Stimulated activated naive B cell treated with anti-CD40 and anti-IgM and Interleukin-4, amounts not matched to agents 10 μg/mL and 1 μg/mL and 100 μg/mL, for 72 hours (primary cell): ENCODE data around the gene TMEM253.

Source experiments
- ATAC-seq, 2 donors: fragments of 150-1000 bp; cut with Tn5 transposase; replicated peaks; 2 replicates each; pipeline ENCODE4 v1.10.0; 2021; ENCODE audit warnings: moderate library complexity in 1 of 2
- DNase-seq: peaks from one replicate; pipeline ENCODE4 v3.0.0; 2021
- H3K27ac Mint-ChIP-seq: one replicate; pipeline ENCODE4 v1.8.0; 2022; ENCODE audit warnings: mild to moderate bottlenecking, mixed read lengths
- H3K27me3 Mint-ChIP-seq, 2 donors: one replicate each; pipeline ENCODE4 v1.8.0; 2022; ENCODE audit warnings: mixed read lengths in 2 of 2
- H3K36me3 Mint-ChIP-seq, 2 donors: one replicate each; pipeline ENCODE4 v1.8.0; 2022; ENCODE audit warnings: mixed read lengths in 2 of 2, mild to moderate bottlenecking in 1 of 2
- H3K4me1 Mint-ChIP-seq, 2 donors: one replicate each; pipeline ENCODE4 v1.8.0; 2022; ENCODE audit warnings: mixed read lengths in 2 of 2, mild to moderate bottlenecking in 1 of 2
- H3K4me3 Mint-ChIP-seq, 2 donors: one replicate each; pipeline ENCODE4 v1.8.0; 2022; ENCODE audit warnings: mild to moderate bottlenecking in 2 of 2, mixed read lengths in 2 of 2, moderate library complexity in 1 of 2
- H3K9me3 Mint-ChIP-seq, 2 donors: one replicate each; pipeline ENCODE4 v1.8.0; 2022; ENCODE audit warnings: mixed read lengths in 2 of 2, mild to moderate bottlenecking in 1 of 2

Gene TMEM253

DNA sequence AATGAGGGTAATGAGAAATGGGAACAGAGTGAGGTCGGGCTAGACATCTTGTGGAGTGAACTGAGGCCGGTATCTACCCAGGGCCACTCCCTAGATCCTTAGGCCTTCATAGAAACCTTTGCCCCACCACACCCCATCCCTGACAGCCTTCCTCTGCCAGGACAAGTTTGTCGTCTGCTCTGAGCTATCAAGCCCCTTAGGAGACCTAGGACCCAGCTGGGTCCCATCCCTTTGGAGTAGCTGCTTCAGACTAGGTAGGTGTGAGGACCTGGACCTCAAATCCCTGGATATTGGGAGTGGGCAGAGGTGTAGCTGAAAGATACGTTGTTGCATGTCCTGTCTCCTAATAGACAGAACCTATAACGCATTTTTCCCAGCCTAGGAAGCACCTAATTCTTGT lies at the start of gene TMEM253:
Gene TMEM253, plus strand, starts transcription at position 136 of the 400 bp plus-strand sequence. CDS start 278 bp downstream, outside the sequence.
- ATAC-seq (no peak), DNase-seq (no peak)
- Mint-ChIP-seq H3K27ac (peak within 1 kb of the TSS; percentile 21), H3K4me1 (peaks cover 25 to 38% of the 10 kb centered on the region in 2 donors), H3K36me3 (no peaks in the 10 kb centered on the region), H3K9me3 (no peaks in the 10 kb centered on the region), H3K27me3 (peaks cover 7 to 25% of the 10 kb centered on the region in 2 donors), H3K4me3 (no peak within 1 kb of the TSS)

DNA sequence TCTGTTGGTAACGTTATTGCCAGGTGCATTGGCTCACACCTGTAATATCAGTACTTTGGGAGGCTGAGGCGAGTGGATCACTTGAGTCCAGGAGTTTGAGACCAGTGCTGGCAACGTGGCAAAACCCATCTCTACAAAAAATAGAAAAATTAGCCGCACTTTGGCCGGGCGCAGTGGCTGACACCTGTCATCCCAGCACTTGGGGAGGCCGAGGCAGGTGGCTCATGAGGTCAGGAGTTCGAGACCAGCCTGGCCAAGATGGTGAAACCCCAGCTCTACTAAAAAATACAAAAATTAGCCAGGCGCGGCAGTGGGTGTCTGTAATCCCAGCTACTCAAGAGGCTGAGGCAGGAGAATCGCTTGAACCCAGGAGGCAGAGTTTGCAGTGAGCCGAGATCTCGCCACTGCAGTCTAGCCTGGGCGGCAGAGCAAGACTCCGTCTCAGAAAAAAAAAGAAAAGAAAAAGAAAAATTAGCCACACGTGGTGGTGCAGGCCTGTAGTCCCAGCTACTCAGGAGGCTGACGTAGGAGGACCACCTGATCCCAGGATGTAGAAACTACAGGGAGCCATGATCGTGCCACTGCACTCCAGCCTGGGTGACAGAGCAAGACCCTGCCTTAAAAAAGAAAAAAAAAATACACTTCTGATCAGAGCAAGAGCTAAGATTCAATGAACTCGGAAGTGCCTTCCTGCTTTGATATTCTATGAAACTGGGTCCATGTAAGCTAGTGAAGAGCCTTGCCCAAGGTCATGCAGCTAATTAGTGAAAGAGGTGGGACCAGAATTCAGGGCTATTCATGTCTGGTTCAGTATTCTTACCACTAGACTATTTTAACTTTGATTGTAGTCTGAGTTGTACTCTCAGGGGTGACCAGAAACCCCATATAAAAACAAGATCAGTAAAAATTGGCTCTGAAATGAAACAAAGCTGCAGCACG lies 47.4 kb upstream of the TMEM253 start:
- no peak for DNase-seq

DNA sequence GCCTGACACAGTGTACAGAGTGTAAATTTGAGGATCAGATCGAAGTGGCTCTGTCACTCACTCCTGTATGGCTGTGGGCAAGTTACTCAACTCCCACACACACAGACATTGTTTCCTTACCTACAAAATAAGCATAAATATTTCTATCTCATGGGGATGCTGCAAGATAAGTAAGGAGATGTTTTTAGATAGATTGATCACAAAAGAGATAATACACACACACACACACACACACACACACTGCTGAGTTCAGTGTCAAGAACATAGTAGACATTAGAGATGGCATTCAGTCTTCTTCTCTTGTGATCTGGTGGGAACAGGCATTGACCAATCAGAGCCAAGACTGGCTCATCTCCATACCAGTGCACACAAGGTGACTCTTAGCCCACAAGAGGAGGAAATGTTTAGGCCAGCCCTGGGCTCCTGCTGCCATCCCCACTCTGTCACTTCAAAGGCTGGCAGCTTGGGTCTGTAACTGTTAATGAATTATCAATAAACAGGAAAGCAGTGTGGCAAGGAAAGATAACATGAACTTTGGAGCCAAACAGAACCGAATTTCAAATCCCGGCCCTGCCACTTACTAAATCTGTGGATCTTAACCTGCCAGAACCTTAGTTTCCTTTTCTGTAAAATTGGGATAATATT lies 46.6 kb upstream of the TMEM253 start:
- Mint-ChIP-seq H3K9me3 (no peaks in the 10 kb centered on the region), H3K27me3 (peaks cover 0 to 9% of the 10 kb centered on the region in 2 donors), H3K4me3 (no peak overlapping the region), H3K27ac (no peak overlapping the region), H3K4me1 (no peaks in the 10 kb centered on the region), H3K36me3 (no peaks in the 10 kb centered on the region)
- ATAC-seq, result no peak
- DNase-seq, result no peak

More for the DNA sequence above, 47.4 kb upstream of the TMEM253 start:
- Mint-ChIP-seq H3K4me3 (no peak overlapping the region), H3K4me1 (no peaks in the 10 kb centered on the region), H3K27me3 (peaks cover 0 to 12% of the 10 kb centered on the region in 2 donors), H3K9me3 (no peaks in the 10 kb centered on the region), H3K36me3 (no peaks in the 10 kb centered on the region), H3K27ac (no peak overlapping the region)
- no peak for ATAC-seq

DNA sequence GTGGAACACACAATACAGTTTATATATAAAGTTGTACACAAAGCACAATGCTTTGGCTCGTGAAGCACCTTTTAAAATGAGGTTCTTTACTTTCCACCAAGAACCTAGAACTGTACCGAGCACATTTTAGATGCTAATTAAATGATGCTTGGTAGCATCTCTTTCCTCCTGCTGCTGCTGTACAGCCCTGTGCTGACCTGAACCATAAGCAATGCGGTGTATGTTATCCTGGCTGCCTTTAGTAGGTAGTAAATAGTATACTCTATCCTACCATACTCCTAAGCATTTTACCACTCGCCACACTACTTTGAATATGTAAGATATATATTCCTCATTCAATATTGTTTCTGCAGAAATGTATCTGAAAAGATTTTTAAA lies 46.1 kb upstream of the TMEM253 start:
- H3K9me3 Mint-ChIP-seq, result no peaks in the 10 kb centered on the region
- ATAC-seq (no peak), DNase-seq (no peak)
- H3K4me1 Mint-ChIP-seq, result no peaks in the 10 kb centered on the region
- H3K27me3 Mint-ChIP-seq, result peaks cover 5 to 11% of the 10 kb centered on the region in 2 donors
- H3K27ac Mint-ChIP-seq, result no peak overlapping the region
- H3K36me3 Mint-ChIP-seq, result no peaks in the 10 kb centered on the region
- H3K4me3 Mint-ChIP-seq, result no peak overlapping the region

DNA sequence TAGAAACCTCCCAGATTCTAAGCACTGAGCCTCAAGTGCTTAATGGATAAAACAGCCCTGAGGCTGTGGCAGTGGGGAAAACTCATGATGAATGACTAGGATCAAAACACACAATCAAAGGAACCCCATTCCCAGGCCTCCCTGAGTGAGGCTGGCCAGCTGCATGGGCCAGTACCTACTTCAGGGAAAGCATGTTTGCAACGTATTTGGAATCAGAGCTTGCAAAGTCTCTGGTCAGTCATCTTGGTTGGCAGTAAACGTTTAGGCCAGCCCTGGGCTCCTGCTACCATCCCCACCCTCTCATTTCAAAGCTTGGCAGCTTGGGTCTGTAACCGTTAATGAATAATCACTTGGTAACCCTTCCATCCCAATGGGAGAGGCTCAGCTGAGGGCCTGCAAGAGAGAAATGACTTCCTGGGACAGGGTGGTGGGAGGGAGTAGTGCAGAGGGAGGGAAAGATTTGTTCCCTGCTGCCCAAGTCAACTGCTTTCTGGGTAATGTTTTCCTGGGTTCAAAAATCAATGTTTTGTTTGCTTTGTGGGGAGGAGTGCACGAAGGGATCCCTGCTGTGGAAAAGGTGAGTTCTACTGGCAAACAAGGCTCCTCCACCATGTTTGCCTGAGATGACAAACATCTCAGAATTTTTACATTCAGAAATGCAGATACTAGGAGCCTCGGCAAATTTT lies 45.3 kb upstream of the TMEM253 start:
- H3K4me1 Mint-ChIP-seq, result no peaks in the 10 kb centered on the region
- DNase-seq, result no peak
- H3K4me3 Mint-ChIP-seq, result no peak overlapping the region
- H3K27ac Mint-ChIP-seq, result no peak overlapping the region
- no peak for ATAC-seq
- H3K9me3 Mint-ChIP-seq, result no peaks in the 10 kb centered on the region
- peaks cover 13 to 19% of the 10 kb centered on the region in 2 donors for H3K27me3 Mint-ChIP-seq
- no peaks in the 10 kb centered on the region for H3K36me3 Mint-ChIP-seq

DNA sequence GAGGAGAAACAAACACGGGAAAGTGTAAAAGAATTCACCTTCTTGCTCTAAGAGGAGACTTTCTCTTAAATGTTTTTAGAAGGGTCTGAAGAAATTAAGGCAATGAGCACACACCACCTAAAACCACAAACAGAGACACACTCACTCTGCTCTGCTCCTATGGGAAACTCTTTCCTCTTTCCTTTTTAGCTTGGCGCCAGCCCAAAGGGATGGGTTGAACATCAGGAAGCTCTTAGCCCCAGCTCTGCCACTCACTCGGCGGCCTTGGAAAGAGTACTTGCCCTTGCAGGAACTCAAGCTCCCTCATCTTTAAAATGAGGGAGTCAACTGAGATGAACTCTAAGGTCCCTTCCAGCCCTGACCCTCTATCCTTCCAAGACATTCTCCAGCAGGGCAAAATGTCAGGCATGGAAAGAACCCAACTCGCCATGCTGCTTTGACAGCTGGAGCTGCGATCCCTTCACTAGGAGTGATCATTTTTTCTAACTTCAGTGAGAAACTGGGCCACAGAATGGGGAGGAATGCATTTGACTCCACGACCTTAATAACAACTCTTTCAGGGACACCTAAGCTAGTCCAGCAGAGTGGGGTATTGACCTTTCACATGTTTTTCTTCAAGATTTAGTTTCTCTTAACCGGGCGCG lies 44.2 kb upstream of the TMEM253 start:
- no peak overlapping the region for H3K4me3 Mint-ChIP-seq
- H3K9me3 Mint-ChIP-seq, result no peaks in the 10 kb centered on the region
- H3K36me3 Mint-ChIP-seq, result no peaks in the 10 kb centered on the region
- ATAC-seq, result no peak
- H3K27ac Mint-ChIP-seq, result no peak overlapping the region
- H3K27me3 Mint-ChIP-seq, result peaks cover 20 to 21% of the 10 kb centered on the region in 2 donors
- H3K4me1 Mint-ChIP-seq, result no peaks in the 10 kb centered on the region
- no peak for DNase-seq

DNA sequence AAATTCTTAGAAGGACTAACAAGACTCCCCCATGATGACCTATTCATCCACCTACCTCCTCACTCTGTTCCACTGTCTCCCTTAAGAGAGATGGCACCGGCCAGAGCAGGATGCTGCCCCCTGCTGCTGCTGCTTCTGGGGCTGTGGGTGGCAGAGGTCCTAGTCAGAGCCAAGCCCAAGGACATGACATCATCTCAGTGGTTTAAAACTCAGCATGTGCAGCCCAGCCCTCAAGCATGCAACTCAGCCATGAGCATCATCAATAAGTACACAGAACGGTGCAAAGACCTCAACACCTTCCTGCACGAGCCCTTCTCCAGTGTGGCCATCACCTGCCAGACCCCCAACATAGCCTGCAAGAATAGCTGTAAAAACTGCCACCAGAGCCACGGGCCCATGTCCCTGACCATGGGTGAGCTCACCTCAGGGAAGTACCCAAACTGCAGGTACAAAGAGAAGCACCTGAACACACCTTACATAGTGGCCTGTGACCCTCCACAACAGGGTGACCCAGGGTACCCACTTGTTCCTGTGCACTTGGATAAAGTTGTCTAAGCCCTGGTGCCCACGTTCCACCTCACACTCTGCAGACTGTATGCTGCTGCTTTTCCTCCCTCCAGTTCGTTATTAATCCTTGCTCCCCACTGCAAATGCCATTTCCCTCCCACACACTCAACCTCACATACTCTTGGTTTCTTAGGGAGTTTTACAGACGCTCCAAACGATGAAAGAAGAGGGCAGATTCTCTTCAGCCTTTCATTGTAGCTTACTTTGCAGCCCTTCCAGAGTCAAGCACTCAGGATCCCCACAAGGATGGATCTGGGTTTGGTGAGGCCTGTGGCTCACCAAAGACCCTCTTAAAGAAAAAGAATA lies 42.8 kb upstream of the TMEM253 start, which contains the start of gene RNASE8:
Gene RNASE8, plus strand, starts transcription at position 20 of the 873 bp plus-strand sequence. Its CDS starts 71 bp downstream, at position 91.
- Mint-ChIP-seq H3K4me3 (no peak within 1 kb of the TSS), H3K4me1 (no peaks in the 10 kb centered on the region), H3K27ac (no peak within 1 kb of the TSS), H3K9me3 (no peaks in the 10 kb centered on the region), H3K27me3 (peaks cover 21 to 22% of the 10 kb centered on the region in 2 donors), H3K36me3 (no peaks in the 10 kb centered on the region)
- DNase-seq (no peak), ATAC-seq (peak in 1 of 2 donors; percentile 45)

DNA sequence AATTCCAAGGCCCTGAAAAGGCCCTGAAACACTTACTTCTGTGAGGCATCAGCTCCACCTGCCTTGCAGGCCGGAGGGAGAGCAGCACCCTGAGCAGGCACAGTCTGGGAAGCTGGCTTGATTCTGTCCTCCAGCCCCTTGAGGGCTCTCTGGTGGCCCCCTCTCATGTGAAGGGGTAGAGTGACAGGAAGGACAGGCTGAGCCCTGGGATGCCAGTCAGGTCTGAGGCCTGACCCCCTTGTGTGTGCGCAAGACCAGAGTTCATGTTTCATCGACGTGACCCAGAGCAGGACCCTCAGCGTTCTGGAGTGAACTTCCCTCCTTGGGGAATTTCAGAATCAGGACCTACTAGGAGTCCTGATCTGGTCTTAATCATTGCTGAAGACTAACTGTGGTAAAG lies 42.0 kb upstream of the TMEM253 start:
- Mint-ChIP-seq H3K27ac (no peak overlapping the region), H3K9me3 (no peaks in the 10 kb centered on the region), H3K4me3 (no peak overlapping the region), H3K36me3 (no peaks in the 10 kb centered on the region), H3K27me3 (peaks cover 21 to 27% of the 10 kb centered on the region in 2 donors), H3K4me1 (no peaks in the 10 kb centered on the region)
- ATAC-seq (no peak), DNase-seq (no peak)

DNA sequence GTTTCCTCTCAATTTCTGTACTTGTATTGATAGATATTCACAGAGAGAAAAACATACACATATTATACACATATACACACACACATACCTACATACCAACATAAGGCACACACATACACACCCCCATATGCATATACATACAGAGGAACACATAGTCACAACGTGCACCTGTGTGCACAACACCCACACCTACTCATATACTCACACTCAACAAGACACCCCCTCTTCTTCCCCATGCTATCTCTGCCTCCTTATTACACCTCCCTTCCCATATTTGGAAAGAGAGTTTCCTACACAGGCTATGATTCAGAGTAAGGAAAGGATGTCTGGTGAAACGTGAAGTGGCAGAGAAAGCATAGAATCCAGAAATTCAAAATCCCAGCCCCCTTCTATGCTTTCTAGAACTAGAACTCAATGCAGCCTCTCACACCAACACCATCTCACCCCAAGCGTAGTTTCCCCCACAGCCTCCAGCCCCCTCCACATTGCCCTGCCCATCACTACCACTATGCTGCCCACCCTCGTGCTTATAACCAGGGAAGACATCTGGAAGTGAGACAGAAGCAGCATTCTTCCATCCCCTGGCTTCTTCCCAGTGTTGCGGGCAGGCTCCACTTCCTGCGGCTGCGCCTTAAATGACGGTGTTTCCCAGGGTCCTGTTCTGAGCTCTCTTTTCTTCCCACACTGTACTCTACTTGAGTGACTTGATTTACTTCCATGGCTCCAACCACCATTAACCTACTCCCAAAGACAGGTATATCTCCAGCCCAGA lies 40.8 kb upstream of the TMEM253 start:
- no peak for DNase-seq
- no peak for ATAC-seq
- no peaks in the 10 kb centered on the region for H3K9me3 Mint-ChIP-seq
- H3K36me3 Mint-ChIP-seq, result no peaks in the 10 kb centered on the region
- H3K27ac Mint-ChIP-seq, result no peak overlapping the region
- H3K4me3 Mint-ChIP-seq, result no peak overlapping the region
- peaks cover 21 to 34% of the 10 kb centered on the region in 2 donors for H3K27me3 Mint-ChIP-seq
- H3K4me1 Mint-ChIP-seq, result no peaks in the 10 kb centered on the region

DNA sequence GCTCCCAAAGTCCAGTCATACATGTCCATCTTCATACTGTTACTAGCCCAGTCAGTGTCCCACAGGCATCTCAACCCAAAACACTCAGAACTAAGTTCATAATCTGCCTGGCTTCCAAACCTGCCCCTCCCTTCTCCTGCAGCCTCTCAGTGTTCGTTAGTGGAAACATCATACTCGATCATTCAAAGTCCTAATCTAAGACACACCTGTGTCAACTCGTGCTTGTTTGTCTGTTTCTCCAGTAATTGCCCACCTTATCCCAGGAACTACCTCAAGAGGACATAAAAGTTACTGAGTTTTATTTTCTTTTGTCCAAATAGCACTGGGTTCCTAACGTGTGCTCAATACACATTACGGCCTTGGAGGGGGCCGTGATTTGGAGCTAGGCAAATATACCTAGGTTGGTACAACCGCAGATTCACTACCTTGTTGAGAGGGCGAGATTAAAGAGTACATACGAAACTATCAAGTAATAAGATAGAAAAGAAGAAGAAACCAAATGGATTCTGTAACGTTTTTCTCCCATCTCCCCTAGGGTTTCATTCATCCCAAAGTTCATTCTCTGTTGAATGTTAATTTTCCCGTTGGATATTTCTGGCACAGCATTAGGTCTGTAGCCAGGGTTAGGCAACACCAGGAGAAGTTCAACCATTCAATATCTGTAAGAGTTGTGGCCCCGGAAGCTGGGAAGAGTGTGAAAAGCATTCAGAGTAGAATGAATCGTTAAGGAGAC lies 40.1 kb upstream of the TMEM253 start:
- Mint-ChIP-seq H3K9me3 (no peaks in the 10 kb centered on the region), H3K36me3 (no peaks in the 10 kb centered on the region), H3K4me1 (no peaks in the 10 kb centered on the region), H3K27ac (no peak overlapping the region), H3K4me3 (no peak overlapping the region), H3K27me3 (peaks cover 28 to 41% of the 10 kb centered on the region in 2 donors)
- ATAC-seq (no peak), DNase-seq (no peak)

DNA sequence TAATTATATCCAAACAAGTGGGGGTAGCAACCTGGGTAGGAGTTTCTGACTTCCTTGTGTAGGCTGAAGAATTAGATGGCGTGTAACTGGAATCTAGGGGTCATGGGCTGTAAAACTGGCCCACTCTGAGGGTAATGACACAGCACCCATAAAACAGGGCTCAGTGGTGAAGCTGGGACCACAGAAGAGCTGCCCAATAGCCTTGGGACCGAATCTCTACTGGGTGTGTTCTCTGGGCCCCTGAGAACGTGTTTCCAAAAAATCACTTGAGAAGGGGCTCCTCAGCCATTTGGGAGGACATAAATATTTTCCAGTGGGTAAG lies 39.6 kb upstream of the TMEM253 start:
- Mint-ChIP-seq H3K4me1 (no peaks in the 10 kb centered on the region), H3K27me3 (peaks cover 32 to 46% of the 10 kb centered on the region in 2 donors), H3K27ac (no peak overlapping the region), H3K36me3 (no peaks in the 10 kb centered on the region), H3K4me3 (no peak overlapping the region), H3K9me3 (no peaks in the 10 kb centered on the region)
- DNase-seq, result no peak
- no peak for ATAC-seq

DNA sequence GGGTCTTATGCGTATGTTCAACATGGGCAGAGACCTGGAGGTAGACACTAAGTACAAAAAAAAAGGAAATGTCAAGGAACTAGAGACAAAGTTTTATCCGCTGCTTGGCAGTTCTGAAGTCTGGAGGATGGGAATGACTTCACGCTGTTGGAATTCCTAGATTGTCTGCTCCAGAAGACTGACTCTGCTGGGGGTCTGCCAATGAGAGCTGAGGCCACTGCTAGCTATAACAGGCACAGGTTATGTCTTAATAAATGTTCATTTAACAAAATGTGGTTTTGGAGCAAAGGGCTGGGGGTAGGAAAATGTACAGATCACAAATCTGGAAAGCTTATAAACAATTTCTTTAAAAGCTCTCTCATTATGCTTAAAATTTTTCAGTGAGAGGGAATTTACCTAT lies 37.4 kb upstream of the TMEM253 start:
- Mint-ChIP-seq H3K27ac (no peak overlapping the region), H3K27me3 (peaks cover 40 to 59% of the 10 kb centered on the region in 2 donors), H3K4me1 (peaks cover 4% of the 10 kb centered on the region in 2 donors), H3K4me3 (no peak overlapping the region), H3K9me3 (no peaks in the 10 kb centered on the region), H3K36me3 (no peaks in the 10 kb centered on the region)
- DNase-seq (no peak), ATAC-seq (no peak)
